Measurements from ENCODE around the gene PMS2. TPM values are rescaled to one million over a fixed set of nuclear protein-coding genes. Genes with fewer than 3 reads are reported as not detected.

The PMS2 gene
- total RNA-seq, 4 donors from 2014 or later: 11.5 to 22.7 (median 12.8) TPM

DNA sequence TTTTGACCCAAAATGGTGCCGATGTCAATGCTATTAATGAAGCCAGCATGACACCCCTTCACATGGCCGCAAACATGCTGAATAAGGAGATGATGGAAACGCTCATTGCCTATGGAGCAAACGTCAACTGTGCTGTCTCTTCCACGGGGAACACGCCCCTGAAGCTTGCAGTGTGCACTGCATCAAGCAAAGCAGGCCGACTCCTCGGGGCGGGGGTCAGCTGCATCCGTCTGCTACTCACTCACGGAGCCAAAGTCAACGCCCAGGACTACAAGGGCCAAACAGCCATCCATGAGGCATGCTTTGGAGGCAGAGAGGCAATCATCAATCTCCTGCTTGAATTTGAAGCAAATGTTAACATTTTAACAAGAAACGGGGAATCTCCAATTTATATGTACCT is 26.8 kb upstream of the PMS2 start:
- WGBS, 2 donors: 87 to 90% methylated on average over 13 of the region's 13 CpGs
- Histone ChIP-seq H3K4me1 (no peaks in the 10 kb centered on the region), H3K9me3 (no peaks in the 10 kb centered on the region), H3K36me3 (peaks cover 0 to 97% (median 38%) of the 10 kb centered on the region in 3 donors), H3K4me3 (no peak overlapping the region), H3K27ac (no peak overlapping the region), H3K27me3 (no peaks in the 10 kb centered on the region)
- TF ChIP-seq, protein P1, sequence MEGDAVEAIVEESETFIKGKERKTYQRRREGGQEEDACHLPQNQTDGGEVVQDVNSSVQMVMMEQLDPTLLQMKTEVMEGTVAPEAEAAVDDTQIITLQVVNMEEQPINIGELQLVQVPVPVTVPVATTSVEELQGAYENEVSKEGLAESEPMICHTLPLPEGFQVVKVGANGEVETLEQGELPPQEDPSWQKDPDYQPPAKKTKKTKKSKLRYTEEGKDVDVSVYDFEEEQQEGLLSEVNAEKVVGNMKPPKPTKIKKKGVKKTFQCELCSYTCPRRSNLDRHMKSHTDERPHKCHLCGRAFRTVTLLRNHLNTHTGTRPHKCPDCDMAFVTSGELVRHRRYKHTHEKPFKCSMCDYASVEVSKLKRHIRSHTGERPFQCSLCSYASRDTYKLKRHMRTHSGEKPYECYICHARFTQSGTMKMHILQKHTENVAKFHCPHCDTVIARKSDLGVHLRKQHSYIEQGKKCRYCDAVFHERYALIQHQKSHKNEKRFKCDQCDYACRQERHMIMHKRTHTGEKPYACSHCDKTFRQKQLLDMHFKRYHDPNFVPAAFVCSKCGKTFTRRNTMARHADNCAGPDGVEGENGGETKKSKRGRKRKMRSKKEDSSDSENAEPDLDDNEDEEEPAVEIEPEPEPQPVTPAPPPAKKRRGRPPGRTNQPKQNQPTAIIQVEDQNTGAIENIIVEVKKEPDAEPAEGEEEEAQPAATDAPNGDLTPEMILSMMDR (IDR thresholded peaks at IDR 0.05): no peak
- TF ChIP-seq POLR2A (IDR thresholded peaks at IDR 0.05): no peak
- TF ChIP-seq EP300 (IDR thresholded peaks at IDR 0.05): no peak
- DNase-seq (ENCODE audit: low spot score in 2 of 2): no peak

DNA sequence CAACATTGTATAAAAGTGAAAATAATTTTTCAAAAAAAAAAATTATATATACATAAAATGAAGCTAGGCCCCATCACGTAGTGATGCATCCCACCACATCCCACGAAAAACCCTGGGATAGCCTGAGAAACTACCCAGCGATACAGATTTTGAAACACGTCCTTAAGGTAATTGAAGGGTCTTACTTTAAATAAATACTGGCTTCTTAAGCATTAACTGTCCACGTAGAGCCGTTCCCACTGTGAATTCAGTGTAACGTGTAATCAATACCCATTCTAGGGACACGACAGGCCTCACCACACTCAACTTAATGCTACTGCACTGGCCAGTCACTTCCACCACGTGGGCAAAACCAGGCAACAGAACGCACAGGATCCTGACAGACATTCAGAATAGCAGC is 26.3 kb upstream of the PMS2 start:
- WGBS, 2 donors: 91 to 92% methylated on average over 10 of the region's 10 CpGs
- Histone ChIP-seq H3K27ac (no peak overlapping the region), H3K4me1 (no peaks in the 10 kb centered on the region), H3K9me3 (no peaks in the 10 kb centered on the region), H3K27me3 (no peaks in the 10 kb centered on the region), H3K36me3 (peaks cover 0 to 97% (median 35%) of the 10 kb centered on the region in 3 donors), H3K4me3 (no peak overlapping the region)
- TF ChIP-seq POLR2A (IDR thresholded peaks at IDR 0.05): no peak
- TF ChIP-seq EP300 (IDR thresholded peaks at IDR 0.05): no peak
- TF ChIP-seq, protein P1 (IDR thresholded peaks at IDR 0.05): no peak
- no peak for DNase-seq (ENCODE audit: low spot score in 2 of 2)

DNA sequence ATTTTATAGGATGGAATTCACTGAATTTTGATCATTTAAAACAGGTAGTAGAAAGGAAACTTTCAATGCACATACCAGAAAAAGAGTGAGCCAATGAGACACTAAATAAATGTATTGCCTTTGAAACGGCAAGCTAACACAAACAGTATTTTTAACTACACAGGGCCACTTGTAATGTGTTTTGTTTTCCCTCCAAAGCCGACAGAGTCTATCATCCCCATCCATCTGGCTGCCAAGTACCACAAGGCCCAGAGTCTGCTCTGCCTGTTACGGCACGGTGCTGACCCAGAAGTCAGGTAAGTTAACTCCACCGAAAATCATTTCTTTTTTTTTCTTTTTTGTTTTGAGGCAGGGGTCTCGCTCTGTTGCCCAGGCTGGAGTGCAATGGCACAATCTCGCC is 23.8 kb upstream of the PMS2 start:
- 81 to 85% methylated on average over 7 of the region's 7 CpGs for WGBS, 2 donors
- Histone ChIP-seq H3K4me3 (no peak overlapping the region), H3K27me3 (no peaks in the 10 kb centered on the region), H3K27ac (no peak overlapping the region), H3K36me3 (peaks cover 0 to 97% (median 34%) of the 10 kb centered on the region in 3 donors), H3K9me3 (no peaks in the 10 kb centered on the region), H3K4me1 (no peaks in the 10 kb centered on the region)
- DNase-seq (ENCODE audit: low spot score in 2 of 2): no peak
- TF ChIP-seq, protein P1 (IDR thresholded peaks at IDR 0.05): no peak
- TF ChIP-seq EP300 (IDR thresholded peaks at IDR 0.05): no peak

DNA sequence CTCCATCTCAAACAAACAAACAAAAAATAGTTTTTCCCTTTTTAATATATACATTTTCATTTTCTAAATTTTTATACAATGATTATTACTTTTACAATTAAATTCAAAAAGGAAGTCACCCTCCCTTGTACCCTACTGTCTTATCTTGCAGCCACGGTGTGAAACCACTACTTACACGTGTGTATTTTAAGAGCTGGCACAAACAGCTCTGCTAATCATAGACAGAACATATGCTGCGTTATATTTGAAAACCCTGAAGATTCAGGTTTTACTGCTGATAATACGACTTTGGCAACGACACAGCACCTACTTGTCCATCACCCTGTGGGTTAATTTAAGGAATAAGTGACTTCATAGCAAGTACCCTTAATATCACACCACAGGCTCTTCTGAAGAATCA is 23.3 kb upstream of the PMS2 start:
- H3K4me1 ChIP-seq: no peaks in the 10 kb centered on the region
- no peak overlapping the region for H3K27ac ChIP-seq
- DNase-seq (ENCODE audit: low spot score in 2 of 2): no peak
- 83 to 87% methylated on average over 5 of the region's 5 CpGs for WGBS, 2 donors
- H3K9me3 ChIP-seq: no peaks in the 10 kb centered on the region
- peaks cover 0 to 97% (median 32%) of the 10 kb centered on the region in 3 donors for H3K36me3 ChIP-seq
- no peak overlapping the region for H3K4me3 ChIP-seq
- TF ChIP-seq POLR2A (IDR thresholded peaks at IDR 0.05) (no peak), EP300 (IDR thresholded peaks at IDR 0.05) (no peak)
- TF ChIP-seq, protein P1 (IDR thresholded peaks at IDR 0.05): no peak
- H3K27me3 ChIP-seq: no peaks in the 10 kb centered on the region

DNA sequence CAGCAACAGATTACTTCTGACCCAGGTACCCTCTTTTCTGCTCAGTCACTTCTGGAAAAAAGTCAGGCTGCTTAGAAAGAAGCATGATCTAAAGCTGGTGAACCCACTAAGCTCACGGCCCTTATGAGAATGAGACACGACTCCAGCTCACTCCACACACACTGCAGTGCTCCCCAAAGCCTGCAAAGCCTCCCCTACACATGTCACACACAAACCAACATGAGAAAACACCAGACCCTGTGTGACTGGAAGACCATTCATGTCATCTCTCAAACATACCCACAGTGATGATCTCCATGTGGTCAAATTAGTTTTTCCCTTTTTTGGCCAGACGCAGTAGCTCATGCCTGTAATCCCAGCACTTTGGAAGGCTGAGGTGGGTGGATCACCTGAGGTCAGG is 22.7 kb upstream of the PMS2 start:
- Histone ChIP-seq H3K4me3 (no peak overlapping the region), H3K36me3 (peaks cover 0 to 97% (median 32%) of the 10 kb centered on the region in 3 donors), H3K27ac (no peak overlapping the region), H3K4me1 (peaks cover 0 to 3% (median 0%) of the 10 kb centered on the region in 4 donors), H3K9me3 (no peaks in the 10 kb centered on the region), H3K27me3 (no peaks in the 10 kb centered on the region)
- 95 to 97% methylated on average over 3 of the region's 3 CpGs for WGBS, 2 donors
- no peak for DNase-seq (ENCODE audit: low spot score in 2 of 2)
- TF ChIP-seq, protein P1 (IDR thresholded peaks at IDR 0.05): no peak
- TF ChIP-seq POLR2A (IDR thresholded peaks at IDR 0.05): no peak
- TF ChIP-seq EP300 (IDR thresholded peaks at IDR 0.05): no peak

Data from tibial nerve (tissue), 4 donors.